ENCODE data around the gene UQCRHL.

- no peak for TF ChIP-seq CTCF (IDR thresholded peaks at IDR 0.05)
- no peak for TF ChIP-seq POLR2AphosphoS5 (IDR thresholded peaks at IDR 0.05)
Observed at GRCh38 chr1:15796086-15796462, 11.4 kb downstream of the UQCRHL start.
